ENCODE data around the gene CCDC50.

CCDC50 gene

GRCh38 chr3:191415566-191415965 is 86.4 kb downstream of the CCDC50 start:
- no peak for DNase-seq (ENCODE audit: low read depth in 1 of 2, low spot score in 1 of 2)

- DNase-seq (ENCODE audit: low read depth in 1 of 2, low spot score in 1 of 2): no peak
These were observed 88.2 kb downstream of the CCDC50 start for GRCh38 chr3:191417457-191417729.

- no peak for DNase-seq (ENCODE audit: low read depth in 1 of 2, low spot score in 1 of 2)
These were observed 91.6 kb downstream of the CCDC50 start for GRCh38 chr3:191420771-191421170.

GRCh38 chr3:191424881-191425280 is 95.7 kb downstream of the CCDC50 start:
- DNase-seq (ENCODE audit: low read depth in 1 of 2, low spot score in 1 of 2): no peak

GRCh38 chr3:191425322-191425734 is 96.1 kb downstream of the CCDC50 start:
- no peak for DNase-seq (ENCODE audit: low read depth in 1 of 2, low spot score in 1 of 2)

GRCh38 chr3:191426311-191426710 is 97.1 kb downstream of the CCDC50 start:
- DNase-seq (ENCODE audit: low read depth in 1 of 2, low spot score in 1 of 2): no peak

- DNase-seq (ENCODE audit: low read depth in 1 of 2, low spot score in 1 of 2): no peak
These were observed 99.0 kb downstream of the CCDC50 start for GRCh38 chr3:191428177-191428576.

GRCh38 chr3:191430103-191430502 is 100.9 kb downstream of the CCDC50 start:
- no peak for DNase-seq (ENCODE audit: low read depth in 1 of 2, low spot score in 1 of 2)

GRCh38 chr3:191431160-191431822 is 102.1 kb downstream of the CCDC50 start:
- no peak for DNase-seq (ENCODE audit: low read depth in 1 of 2, low spot score in 1 of 2)

- no peak for DNase-seq (ENCODE audit: low read depth in 1 of 2, low spot score in 1 of 2)
These were observed 103.0 kb downstream of the CCDC50 start for GRCh38 chr3:191432162-191432561.

- no peak for DNase-seq (ENCODE audit: low read depth in 1 of 2, low spot score in 1 of 2)
These were observed 104.8 kb downstream of the CCDC50 start for GRCh38 chr3:191434024-191434423.

GRCh38 chr3:191435981-191436380 is 106.8 kb downstream of the CCDC50 start:
- DNase-seq (ENCODE audit: low read depth in 1 of 2, low spot score in 1 of 2): no peak

GRCh38 chr3:191438150-191438814 is 109.1 kb downstream of the CCDC50 start:
- DNase-seq (ENCODE audit: low read depth in 1 of 2, low spot score in 1 of 2): no peak

GRCh38 chr3:191440532-191440931 is 111.3 kb downstream of the CCDC50 start:
- DNase-seq (ENCODE audit: low read depth in 1 of 2, low spot score in 1 of 2): no peak

GRCh38 chr3:191441687-191442086 is 112.5 kb downstream of the CCDC50 start:
- DNase-seq (ENCODE audit: low read depth in 1 of 2, low spot score in 1 of 2): no peak

GRCh38 chr3:191444569-191444968 is 115.4 kb downstream of the CCDC50 start:
- DNase-seq (ENCODE audit: low read depth in 1 of 2, low spot score in 1 of 2): no peak

All from stimulated activated CD4-positive, alpha-beta T cell treated with anti-CD3 and anti-CD28 coated beads, Interleukin-15, amount 100 ng/mL, for 1 hour (primary cell).